GM19468 (cell line): Measurements from ENCODE around the gene ANKRD50.
A peak's percentile ranks its signal among the peaks of the same experiment; 100 is the strongest.

Experiments
- ATAC-seq: cut with Tn5 transposase; IDR thresholded peaks from one replicate; pipeline ENCODE4 v1.9.1; 2021; ENCODE audit warnings: mild to moderate bottlenecking, moderate library complexity, moderate number of reproducible peaks; ENCODE audit not compliant: unreplicated experiment; ENCODE audit errors: extremely low read depth

ANKRD50 gene

GRCh38 chr4:124712372-124713184 is at the start of gene ANKRD50:
TSS of gene ANKRD50 (minus strand) at chr4:124712732. CDS start at chr4:124710511, 2,221 bp downstream.
- peak; percentile 40 for ATAC-seq

GRCh38 chr4:124757126-124757525 is 44.6 kb upstream of the ANKRD50 start:
- ATAC-seq = no peak

DNA sequence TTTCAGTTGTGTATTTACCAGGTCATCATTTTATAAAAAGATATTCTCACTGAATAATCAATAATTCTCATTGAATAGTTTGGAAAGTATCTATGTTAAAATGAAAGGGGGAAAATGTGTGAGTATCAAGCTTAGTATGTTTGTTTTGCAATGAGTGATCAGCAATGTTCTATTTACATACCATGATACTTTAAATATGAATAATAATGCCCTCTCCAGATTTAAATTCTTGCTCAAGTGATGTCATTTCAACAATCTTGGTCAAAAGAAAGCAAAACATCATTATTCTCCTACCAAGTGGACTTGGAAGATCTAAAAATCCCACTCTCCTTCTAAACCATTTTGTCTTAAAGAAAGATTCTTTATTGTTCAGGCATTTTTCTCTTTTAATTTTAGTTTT is 42.1 kb upstream of the ANKRD50 start:
- no peak for ATAC-seq

DNA sequence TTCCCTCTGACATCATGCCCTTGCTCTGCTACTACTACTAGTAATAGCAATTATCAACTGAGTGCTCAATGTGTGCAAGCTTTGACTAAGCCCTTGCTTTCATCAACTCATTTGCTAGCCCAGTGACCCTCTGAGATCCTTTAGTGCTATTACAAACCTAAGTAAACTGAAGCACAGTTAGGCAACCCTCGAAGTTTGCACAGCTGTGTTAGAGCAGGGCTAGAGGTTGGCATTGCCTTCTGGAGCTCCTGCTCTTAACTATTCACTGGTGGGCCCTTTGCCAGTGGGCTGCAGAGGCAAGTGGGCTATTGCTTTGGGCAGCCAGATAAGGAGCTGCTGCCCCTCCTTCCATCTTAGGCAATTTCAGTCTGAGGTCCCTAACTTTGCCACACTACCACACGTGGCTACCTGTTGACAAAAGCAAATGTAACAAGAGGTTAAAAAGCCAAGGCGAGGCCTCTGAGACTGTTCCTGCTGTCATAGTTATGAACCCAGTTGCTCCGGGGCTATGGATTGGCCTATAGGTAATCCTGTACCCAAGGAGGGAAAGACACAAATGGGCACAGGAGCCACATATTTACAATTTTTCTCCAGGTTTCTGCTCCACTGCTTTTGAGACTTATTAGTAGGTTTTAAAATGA is 41.5 kb upstream of the ANKRD50 start:
- no peak for ATAC-seq

DNA sequence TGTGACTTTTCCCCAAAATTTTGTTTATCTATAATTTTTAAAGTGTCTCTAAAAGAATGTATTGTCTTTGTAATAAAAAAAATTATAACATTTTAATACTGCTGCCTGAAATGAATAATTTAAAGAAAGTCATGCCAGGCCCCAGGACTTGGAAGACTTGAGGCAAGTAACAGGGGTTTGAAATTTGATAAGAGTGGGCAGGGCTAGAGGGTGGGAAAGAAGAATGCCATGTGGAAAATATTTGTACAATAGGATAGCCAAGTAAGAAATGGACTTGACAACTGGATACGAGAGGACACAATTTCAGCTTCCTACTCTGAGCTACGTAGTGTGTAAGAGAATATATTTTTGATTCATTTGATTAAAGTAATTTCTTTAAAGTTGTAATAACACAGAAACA is 36.9 kb upstream of the ANKRD50 start:
- ATAC-seq = no peak

DNA sequence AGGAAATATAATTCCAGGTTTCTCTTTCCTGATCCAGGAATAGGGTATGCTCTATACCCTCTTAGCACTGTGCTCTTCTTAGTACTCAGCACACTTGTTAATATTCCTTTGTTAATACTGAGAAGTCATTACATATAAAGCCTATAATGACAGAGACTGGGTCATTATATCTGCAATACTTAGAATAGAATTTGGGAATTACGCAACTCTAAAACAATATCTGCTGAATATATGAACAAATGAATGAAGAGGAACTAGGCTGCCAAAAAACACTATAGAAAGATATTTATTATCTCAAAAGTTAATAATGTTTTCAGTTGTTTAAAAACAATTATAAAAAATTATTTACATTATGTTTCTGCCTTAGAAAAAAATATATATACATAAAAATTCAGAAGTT is 36.4 kb upstream of the ANKRD50 start:
- no peak for ATAC-seq

- no peak for ATAC-seq
Measured at GRCh38 chr4:124745985-124746801, 33.7 kb upstream of the ANKRD50 start.

DNA sequence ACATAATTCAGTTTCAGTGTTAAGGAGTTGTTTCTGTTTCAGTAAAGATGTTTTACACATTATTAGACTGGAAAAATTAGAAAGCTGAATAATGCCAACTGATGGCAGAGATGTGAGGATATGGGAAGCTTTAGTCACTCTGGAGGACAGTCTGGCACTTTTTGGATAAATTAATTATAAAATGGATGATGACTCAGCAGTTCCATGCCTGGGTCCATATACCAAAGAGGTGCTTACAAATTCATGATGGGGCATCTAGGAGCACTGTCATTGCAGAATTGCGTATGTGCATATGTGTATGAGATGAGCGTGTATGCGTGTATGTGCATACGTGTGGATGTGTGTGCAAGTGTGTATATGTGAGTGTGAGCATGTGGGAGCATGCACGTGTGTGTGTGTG is 31.2 kb upstream of the ANKRD50 start:
- no peak for ATAC-seq

DNA sequence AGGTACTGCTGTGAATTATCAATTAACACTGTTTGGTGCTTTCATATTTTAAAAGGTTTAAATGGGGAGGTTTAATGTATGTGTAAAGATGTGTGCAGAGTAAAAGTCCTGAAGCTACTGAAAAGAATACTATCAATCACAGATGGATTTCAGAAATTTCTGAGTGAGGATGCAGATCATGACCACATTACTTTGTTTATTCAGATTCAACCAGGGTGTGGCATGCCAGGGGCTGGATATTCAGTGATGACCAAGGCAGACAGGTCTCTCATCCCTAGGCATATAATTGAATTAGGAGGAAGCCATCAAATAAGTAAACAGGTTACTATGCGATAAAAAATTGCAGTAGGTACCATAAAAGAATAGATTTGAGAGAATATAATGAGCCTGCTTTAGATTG is 28.0 kb upstream of the ANKRD50 start:
- ATAC-seq = no peak

DNA sequence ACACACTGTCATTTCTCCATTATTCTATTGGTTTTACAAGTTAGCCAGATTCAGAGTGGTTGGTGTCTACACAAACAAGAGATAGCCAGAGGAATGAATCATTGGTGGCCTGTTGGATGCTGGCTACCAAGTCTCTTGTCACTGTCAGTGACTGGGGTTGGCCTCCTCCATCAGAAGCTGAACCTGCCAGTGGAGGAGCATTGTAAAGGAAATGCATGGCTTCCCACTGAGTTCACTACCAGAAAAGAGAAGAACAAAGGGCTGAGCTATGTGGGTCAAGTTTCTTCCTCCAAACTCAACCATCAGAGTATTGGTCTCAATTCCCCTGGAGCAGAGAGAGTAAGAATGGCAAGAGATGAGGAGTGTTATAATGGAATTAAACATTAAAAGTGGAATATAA is 26.5 kb upstream of the ANKRD50 start:
- no peak for ATAC-seq

DNA sequence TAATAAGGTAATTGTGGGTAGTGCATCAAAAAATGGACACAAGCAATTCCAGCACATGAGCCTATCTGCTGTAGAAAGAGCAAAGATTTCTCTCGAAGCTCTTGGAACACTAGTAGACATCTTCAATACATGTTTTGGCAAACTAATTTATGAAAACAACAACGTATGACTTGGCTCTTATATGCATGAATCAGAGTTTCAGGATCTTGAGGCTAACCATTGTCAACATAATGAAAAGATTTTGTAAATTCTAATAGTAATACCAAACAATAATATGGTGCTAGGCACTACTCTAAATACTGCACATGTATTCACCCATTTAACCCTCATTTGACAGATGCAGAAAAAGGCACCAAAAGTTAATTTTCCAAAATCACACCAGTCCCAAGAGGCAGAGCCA is 25.1 kb upstream of the ANKRD50 start:
- ATAC-seq = no peak

DNA sequence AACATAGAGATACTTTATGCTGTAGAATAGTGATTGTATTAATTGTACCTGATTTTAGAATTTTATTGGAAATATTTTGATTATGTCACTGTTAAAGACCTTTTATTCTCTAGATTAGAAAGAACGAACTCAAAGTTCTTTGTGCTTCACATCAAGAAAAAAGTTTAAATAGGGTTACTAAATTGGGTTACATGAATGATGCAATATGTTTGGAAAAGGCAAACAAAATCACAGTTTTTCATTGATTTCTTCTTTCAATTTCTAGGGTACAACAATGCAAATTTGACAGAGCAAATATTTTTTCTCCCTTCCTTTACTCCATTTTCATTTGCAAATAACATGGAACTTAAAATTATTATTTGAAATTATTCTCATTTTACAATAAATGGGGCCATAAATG is 24.0 kb upstream of the ANKRD50 start:
- ATAC-seq = no peak

- ATAC-seq = no peak
Measured at GRCh38 chr4:124727331-124727890, 14.9 kb upstream of the ANKRD50 start.

- no peak for ATAC-seq
Measured at GRCh38 chr4:124726269-124726668, 13.7 kb upstream of the ANKRD50 start.

- no peak for ATAC-seq
Measured at GRCh38 chr4:124722071-124722470, 9.5 kb upstream of the ANKRD50 start.

- ATAC-seq = no peak
Measured at GRCh38 chr4:124717101-124717500, 4.6 kb upstream of the ANKRD50 start.

DNA sequence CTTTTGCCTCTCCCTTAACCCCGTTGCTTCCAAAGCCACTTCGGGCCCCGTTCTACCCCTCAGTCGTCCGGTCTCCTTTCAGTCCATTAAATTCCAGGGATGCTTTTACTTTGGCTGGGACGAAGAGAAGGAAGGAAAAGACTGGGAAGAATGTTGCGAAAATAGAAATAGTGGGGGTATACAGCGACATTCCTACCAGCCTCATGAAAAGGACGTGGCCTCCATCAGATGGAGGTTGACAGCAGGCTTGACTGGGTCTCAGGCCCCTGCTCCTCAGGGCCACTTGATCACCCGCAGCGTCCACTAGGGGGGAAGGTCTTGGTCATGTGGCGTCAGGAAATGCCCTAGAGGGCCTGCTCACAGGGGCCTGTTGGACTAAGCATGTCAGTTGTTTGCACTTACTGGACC is 657 bp upstream of the ANKRD50 start:
- peak; percentile 30 for ATAC-seq

DNA sequence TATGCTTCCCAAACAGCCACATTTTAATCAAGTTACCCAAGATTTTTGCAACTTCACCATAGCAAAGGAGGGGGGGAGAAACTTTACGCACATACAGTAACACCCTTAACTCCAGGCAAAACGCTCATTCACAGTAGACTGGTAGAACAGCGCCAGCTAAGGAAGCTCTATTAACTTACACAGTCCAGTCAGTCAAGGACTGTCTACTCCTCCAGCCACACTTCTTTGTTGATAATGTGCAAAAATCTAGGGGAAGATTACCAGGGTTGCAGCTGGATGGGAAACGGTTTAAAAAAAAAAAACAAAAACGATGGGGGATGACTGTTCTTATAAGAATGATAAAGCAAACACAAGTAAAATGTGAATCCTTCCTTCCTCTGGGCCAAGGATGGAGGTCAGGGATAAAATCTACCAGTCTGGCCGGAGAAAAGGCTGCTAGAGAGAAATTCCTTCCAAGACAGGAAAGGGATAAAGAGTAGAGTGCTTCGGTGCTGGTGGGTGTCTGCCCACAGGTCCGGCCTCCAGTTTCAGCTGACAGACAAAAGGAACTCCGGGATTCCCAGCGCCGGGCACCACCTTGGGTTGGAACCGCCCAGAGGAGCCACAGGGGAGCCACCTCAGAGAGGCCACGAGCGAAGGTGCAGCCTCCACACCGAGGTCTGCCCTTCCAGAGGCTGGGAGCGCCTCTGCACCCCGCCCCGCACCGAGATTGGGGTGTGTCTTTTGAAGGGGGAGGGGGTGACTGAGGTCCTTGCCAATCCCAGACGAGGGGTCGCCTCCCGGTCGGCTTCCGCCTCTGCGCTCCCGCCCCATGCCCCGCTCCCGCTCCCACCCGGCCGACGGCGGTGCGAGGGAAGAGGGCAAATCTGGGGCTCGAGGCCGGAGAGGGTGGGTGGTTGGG is 811 bp downstream of the ANKRD50 start:
- ATAC-seq = peak; percentile 1

- no peak for ATAC-seq
Measured at GRCh38 chr4:124710911-124711310, 1.6 kb downstream of the ANKRD50 start.
